Right renal cortex interstitium (tissue), 3 donors: Measurements from ENCODE around the gene STK38. TPM values are rescaled to one million over a fixed set of nuclear protein-coding genes. Genes with fewer than 3 reads are reported as not detected.

Experiments
- polyA plus RNA-seq, 3 donors: library from polyadenylated mRNA; unstranded; fragments of 120-200 nt; gene quantifications; one replicate each; pipeline ENCODE4 v1.2.1, GENCODE V29; 2013; ENCODE audit not compliant: insufficient read length in 3 of 3

The STK38 gene
- polyA plus RNA-seq, 3 donors = 47.4 to 54.7 (median 48.5) TPM

Other genes starting within 250 kb of the STK38 start
- gene BNIP5, start 210.6 kb downstream of the STK38 start, polyA plus RNA-seq = under 1 TPM; 0.19 to 0.35 (median 0.20) TPM
- under 1 TPM in 2 of 3 donors, not detected in 1; 0.08 to 0.11 TPM for gene ETV7, start 159.8 kb downstream of the STK38 start, polyA plus RNA-seq
- under 1 TPM in 1 of 3 donors, not detected in 2; 0.10 TPM for gene PXT1, start 104.6 kb downstream of the STK38 start, polyA plus RNA-seq
- 10 to 100 TPM; 51.1 to 53.0 (median 52.0) TPM for gene KCTD20, start 104.5 kb downstream of the STK38 start, polyA plus RNA-seq
- 100 to 1,000 TPM; 637 to 661 (median 654) TPM for gene SRSF3, start 46.9 kb upstream of the STK38 start, polyA plus RNA-seq
- 10 to 100 TPM in 1 of 3 donors, 1 to 10 TPM in 2; 6.9 to 13.1 (median 8.5) TPM for gene CDKN1A, start 131.2 kb upstream of the STK38 start, polyA plus RNA-seq
- gene RAB44, start 150.3 kb upstream of the STK38 start, polyA plus RNA-seq = under 1 TPM; 0.03 to 0.04 (median 0.04) TPM